BLaER1 treated with 17β-estradiol and CSF1 and Interleukin-3, amounts not matched to agents 10 nM and 100 nM (cell line): ENCODE measurements around the gene PHLDA2.

ENCODE experiments used
- H3K27ac ChIP-seq, 11 experiments: shearing (Covaris generic); formaldehyde crosslinking; 2 replicates each; pipeline ENCODE4 v1.8.1; 2022
- H3K27me3 ChIP-seq, 11 experiments: shearing (Covaris generic); formaldehyde crosslinking; 2 replicates each; pipeline ENCODE4 v1.8.1; 2022
- H3K36me3 ChIP-seq, 11 experiments: shearing (Covaris generic); formaldehyde crosslinking; 2 replicates each; pipeline ENCODE4 v1.8.1; 2022
- H3K4me1 ChIP-seq, 10 experiments: shearing (Covaris generic); formaldehyde crosslinking; 2 replicates each; pipeline ENCODE4 v1.8.1; 2022
- H3K4me2 ChIP-seq, 11 experiments: shearing (Covaris generic); formaldehyde crosslinking; 2 replicates each; pipeline ENCODE4 v1.8.1; 2022
- H3K4me3 ChIP-seq, 10 experiments: shearing (Covaris generic); formaldehyde crosslinking; 2 replicates each; pipeline ENCODE4 v1.8.1; 2022
- H3K9ac ChIP-seq, 11 experiments: shearing (Covaris generic); formaldehyde crosslinking; 2 replicates each; pipeline ENCODE4 v1.8.1; 2022
- H3K9me3 ChIP-seq, 11 experiments: shearing (Covaris generic); formaldehyde crosslinking; replicated peaks in 1 of 11; 2 replicates each; pipeline ENCODE4 v1.8.1; 2022
- H4K20me1 ChIP-seq, 11 experiments: shearing (Covaris generic); formaldehyde crosslinking; 2 replicates each; pipeline ENCODE4 v1.8.1; 2022
- Cebpa-rat ChIP-seq, 11 experiments: shearing (Covaris generic); IDR thresholded peaks; 2 replicates each; pipeline ENCODE4 v1.8.1; 2022

PHLDA2 gene

GRCh38 chr11:2889362-2890273 is 39.6 kb downstream of the PHLDA2 start:
- Histone ChIP-seq H3K9ac (peak overlapping the region in 8 of 11 experiments; percentile 22 to 83 (median 70); a peak in 12 of 22 replicates), H4K20me1 (peaks cover 0 to 35% (median 5%) of the 10 kb centered on the region in 11 experiments; a peak in 10 of 22 replicates), H3K9me3 (no peaks in the 10 kb centered on the region), H3K4me1 (peaks cover 59 to 74% (median 71%) of the 10 kb centered on the region in 10 experiments), H3K4me2 (peak overlapping the region in 10 of 11 experiments; percentile 11 to 98 (median 93); a peak in 17 of 22 replicates), H3K27ac (peak overlapping the region in 3 of 11 experiments; percentile 18 to 94 (median 88); a peak in 4 of 22 replicates), H3K4me3 (no peak overlapping the region), H3K27me3 (peaks cover 0 to 10% (median 8%) of the 10 kb centered on the region in 11 experiments; a peak in 10 of 22 replicates), H3K36me3 (peaks cover 0 to 2% (median 0%) of the 10 kb centered on the region in 11 experiments; a peak in 2 of 22 replicates)
- TF ChIP-seq Cebpa-rat (IDR thresholded peaks at IDR 0.05) = no peak

DNA sequence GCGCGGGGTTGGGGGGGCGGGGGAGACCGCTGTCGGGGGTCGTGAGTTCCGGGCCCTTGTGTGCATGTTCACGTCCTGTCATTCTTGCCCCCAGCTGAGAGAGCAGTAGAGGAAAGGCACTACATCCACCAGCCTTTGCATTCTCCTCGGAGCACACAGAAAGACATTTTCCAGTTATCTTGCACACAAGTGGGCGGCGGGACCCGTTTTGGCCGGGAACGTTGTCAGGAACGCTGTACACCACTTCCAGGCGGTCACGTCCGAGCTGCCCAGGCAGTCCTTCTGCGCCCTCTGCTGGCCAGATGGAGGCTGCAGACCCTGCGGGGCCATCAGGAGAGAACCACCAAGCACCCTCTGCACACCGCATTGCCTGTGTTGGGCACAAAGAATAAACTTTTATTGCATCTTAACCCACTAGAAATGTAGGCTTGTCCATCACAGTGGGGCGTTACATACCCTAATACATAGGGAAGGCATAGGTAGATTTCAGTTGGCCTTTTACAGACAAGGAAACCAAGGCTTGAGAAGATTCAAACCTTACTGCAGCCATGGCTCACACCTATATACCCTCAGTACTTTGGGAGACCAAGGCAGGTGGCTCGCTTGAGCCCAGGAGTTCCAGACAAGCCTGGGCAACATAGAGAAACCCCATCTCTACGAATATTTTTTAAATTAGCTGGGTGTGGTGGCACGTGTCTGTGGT is 40.8 kb downstream of the PHLDA2 start:
- Histone ChIP-seq H3K27ac (no peak overlapping the region), H4K20me1 (peaks cover 0 to 35% (median 6%) of the 10 kb centered on the region in 11 experiments; a peak in 11 of 22 replicates), H3K4me2 (peak overlapping the region in 9 of 11 experiments; percentile 38 to 97 (median 91); a peak in 11 of 22 replicates), H3K9ac (no peak overlapping the region), H3K9me3 (no peaks in the 10 kb centered on the region), H3K4me3 (no peak overlapping the region), H3K27me3 (peaks cover 0 to 22% (median 19%) of the 10 kb centered on the region in 11 experiments; a peak in 19 of 22 replicates), H3K4me1 (peaks cover 59 to 80% (median 76%) of the 10 kb centered on the region in 10 experiments), H3K36me3 (no peaks in the 10 kb centered on the region)
- no peak for TF ChIP-seq Cebpa-rat (IDR thresholded peaks at IDR 0.05)

GRCh38 chr11:2887515-2888195 is 41.6 kb downstream of the PHLDA2 start:
- H3K4me2 ChIP-seq = peak overlapping the region; percentile 40 to 97 (median 92); a peak in 21 of 22 replicates
- H3K36me3 ChIP-seq = no peaks in the 10 kb centered on the region
- H3K4me1 ChIP-seq = peaks cover 60 to 82% (median 77%) of the 10 kb centered on the region in 10 experiments
- H3K9ac ChIP-seq = peak overlapping the region in 2 of 11 experiments; percentile 12 to 18; a peak in 2 of 22 replicates
- no peak overlapping the region for H3K4me3 ChIP-seq
- peaks cover 7 to 29% (median 27%) of the 10 kb centered on the region in 11 experiments for H3K27me3 ChIP-seq
- H4K20me1 ChIP-seq = peaks cover 2 to 40% (median 11%) of the 10 kb centered on the region in 11 experiments; a peak in 13 of 22 replicates
- no peak overlapping the region for H3K27ac ChIP-seq
- no peaks in the 10 kb centered on the region for H3K9me3 ChIP-seq
- TF ChIP-seq Cebpa-rat (IDR thresholded peaks at IDR 0.05) = no peak

DNA sequence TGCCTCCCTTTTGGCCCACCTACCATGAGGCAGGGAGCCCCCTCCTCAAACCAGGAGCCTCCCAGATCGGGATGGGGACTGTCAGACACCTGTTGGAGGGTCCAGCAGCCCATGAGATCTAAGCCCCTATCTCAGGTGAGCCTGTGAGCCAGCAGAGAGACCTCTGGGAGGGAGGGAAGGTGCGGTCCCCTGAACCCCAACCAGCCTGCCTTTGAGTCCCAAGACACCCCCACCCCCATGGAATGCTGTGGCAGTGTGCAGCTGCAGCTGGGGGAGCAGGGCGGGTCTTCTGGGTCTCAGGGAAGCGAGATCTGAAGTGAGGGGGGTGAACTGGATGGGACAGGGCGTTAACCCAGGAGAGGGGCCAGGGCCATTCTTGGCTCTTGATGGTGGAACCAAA is 42.3 kb downstream of the PHLDA2 start:
- H3K4me2 ChIP-seq = peak overlapping the region; percentile 87 to 97 (median 92)
- peaks cover 5 to 42% (median 15%) of the 10 kb centered on the region in 11 experiments; a peak in 13 of 22 replicates for H4K20me1 ChIP-seq
- peak overlapping the region in 1 of 11 experiments; percentile 72; a peak in 2 of 22 replicates for H3K9ac ChIP-seq
- H3K4me1 ChIP-seq = peaks cover 63 to 83% (median 78%) of the 10 kb centered on the region in 10 experiments
- H3K27me3 ChIP-seq = peaks cover 11 to 35% (median 30%) of the 10 kb centered on the region in 11 experiments
- no peaks in the 10 kb centered on the region for H3K36me3 ChIP-seq
- no peak overlapping the region; a peak in 1 of 22 replicates for H3K27ac ChIP-seq
- H3K4me3 ChIP-seq = no peak overlapping the region; a peak in 1 of 20 replicates
- no peaks in the 10 kb centered on the region for H3K9me3 ChIP-seq
- no peak for TF ChIP-seq Cebpa-rat (IDR thresholded peaks at IDR 0.05)

DNA sequence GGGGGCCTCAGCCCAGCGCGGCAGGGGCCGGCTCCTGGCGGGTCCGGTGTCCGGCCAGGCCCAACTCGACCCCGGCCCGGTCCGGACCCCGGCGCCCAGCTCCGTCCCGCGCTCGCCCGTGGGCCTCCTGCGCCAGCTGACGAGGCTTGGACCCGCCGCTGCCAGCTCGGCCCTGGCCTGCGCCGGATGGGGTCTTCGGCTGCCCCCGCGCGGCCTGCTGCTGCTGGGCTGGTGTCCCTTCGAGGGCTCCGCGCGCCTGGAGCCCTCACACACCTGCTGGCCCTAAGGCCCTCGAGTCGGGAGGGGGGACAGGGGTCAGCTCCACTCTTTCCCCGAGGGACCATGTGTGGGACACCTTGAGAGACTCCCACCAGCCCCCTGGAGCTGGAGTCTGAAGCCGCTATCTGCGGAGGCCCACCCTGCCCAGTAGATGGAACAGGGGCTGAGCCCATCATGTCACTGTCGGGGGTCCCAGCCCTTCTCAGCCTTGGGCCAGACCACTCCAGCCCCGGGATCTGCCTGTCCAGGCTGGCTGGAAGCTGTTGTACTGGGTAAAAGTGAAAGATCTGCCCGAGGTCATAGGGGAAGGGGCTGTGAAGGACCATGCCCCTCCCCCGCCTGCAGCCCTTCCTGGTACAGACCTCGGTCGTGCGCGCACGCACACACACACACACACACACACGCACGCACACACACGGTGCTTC is 42.9 kb downstream of the PHLDA2 start:
- no peaks in the 10 kb centered on the region for H3K36me3 ChIP-seq
- H3K27ac ChIP-seq = peak overlapping the region in 10 of 11 experiments; percentile 22 to 72 (median 61); a peak in 16 of 22 replicates
- H3K27me3 ChIP-seq = peaks cover 11 to 41% (median 30%) of the 10 kb centered on the region in 11 experiments
- peak overlapping the region; percentile 34 to 63 (median 52); a peak in 18 of 20 replicates for H3K4me3 ChIP-seq
- H3K4me2 ChIP-seq = peak overlapping the region; percentile 87 to 97 (median 92)
- H3K9me3 ChIP-seq = no peaks in the 10 kb centered on the region
- peaks cover 5 to 47% (median 16%) of the 10 kb centered on the region in 11 experiments; a peak in 13 of 22 replicates for H4K20me1 ChIP-seq
- H3K4me1 ChIP-seq = peaks cover 57 to 83% (median 78%) of the 10 kb centered on the region in 10 experiments
- H3K9ac ChIP-seq = peak overlapping the region; percentile 43 to 73 (median 64); a peak in 18 of 22 replicates
- TF ChIP-seq Cebpa-rat (IDR thresholded peaks at IDR 0.05) = no peak

DNA sequence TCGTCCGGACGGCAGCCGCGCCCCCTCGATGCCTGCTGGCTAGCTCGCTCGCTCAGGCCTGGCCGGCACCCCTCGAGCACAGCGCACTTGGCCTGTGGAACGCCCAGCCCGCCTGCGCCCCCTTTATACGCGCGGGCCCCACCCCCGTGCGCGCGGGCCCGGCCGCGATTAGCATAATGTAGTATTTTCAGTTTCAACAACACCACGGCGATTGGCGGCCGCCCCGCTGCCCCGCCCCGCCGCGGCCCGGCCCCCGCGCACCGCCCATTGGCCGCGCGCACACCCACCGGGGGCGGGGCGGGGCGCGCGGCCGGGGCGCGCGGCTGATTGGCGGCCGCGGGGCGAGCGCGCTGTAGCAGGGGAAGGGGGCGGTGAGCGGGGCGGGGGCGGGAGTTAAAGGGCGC is 43.5 kb downstream of the PHLDA2 start, which contains the start of gene CDKN1C:
Gene CDKN1C, minus strand, starts transcription at position 98 of the 404 bp plus-strand sequence. CDS start 319 bp downstream, outside the sequence.
- Histone ChIP-seq H3K27me3 (peaks cover 11 to 41% (median 30%) of the 10 kb centered on the region in 11 experiments), H3K4me2 (peak within 1 kb of the TSS; percentile 91 to 100 (median 99)), H3K9ac (peak within 1 kb of the TSS; percentile 72 to 96 (median 83)), H3K9me3 (no peaks in the 10 kb centered on the region), H3K4me3 (peak within 1 kb of the TSS; percentile 71 to 88 (median 78)), H3K4me1 (peaks cover 51 to 83% (median 76%) of the 10 kb centered on the region in 10 experiments), H3K27ac (peak within 1 kb of the TSS; percentile 62 to 92 (median 76); a peak in 21 of 22 replicates), H3K36me3 (no peaks in the 10 kb centered on the region), H4K20me1 (peaks cover 5 to 50% (median 16%) of the 10 kb centered on the region in 11 experiments; a peak in 13 of 22 replicates)
- TF ChIP-seq Cebpa-rat (IDR thresholded peaks at IDR 0.05) = no peak

DNA sequence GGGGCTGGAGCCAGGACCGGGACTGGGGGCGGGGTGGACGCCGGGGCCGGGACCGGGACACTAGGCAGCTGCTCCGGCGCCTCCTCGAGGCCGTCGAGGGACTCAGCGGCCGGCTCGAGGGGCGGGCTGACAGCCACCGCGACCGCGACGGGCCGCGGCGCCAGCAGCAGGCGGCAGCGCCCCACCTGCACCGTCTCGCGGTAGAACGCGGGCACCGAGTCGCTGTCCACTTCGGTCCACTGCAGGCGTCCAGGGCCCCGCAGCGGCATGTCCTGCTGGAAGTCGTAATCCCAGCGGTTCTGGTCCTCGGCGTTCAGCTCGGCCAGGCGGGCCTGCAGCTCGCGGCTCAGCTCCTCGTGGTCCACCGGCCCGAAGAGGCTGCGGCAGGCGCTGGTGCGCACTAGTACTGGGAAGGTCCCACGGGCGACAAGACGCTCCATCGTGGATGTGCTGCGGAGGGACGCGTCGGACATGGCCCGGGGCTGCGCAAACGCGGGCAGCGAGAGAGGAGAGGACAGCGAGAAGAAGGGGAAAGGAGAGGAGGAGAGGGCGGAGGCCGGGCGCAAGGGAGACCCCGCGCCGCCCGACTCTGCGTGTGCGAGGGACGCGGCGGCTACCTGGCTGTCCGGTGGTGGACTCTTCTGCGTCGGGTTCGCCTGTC is 44.1 kb downstream of the PHLDA2 start:
- H3K27ac ChIP-seq = peak overlapping the region in 9 of 11 experiments; percentile 24 to 90 (median 72); a peak in 17 of 22 replicates

More for the DNA sequence above, 44.1 kb downstream of the PHLDA2 start:
- no peaks in the 10 kb centered on the region for H3K9me3 ChIP-seq
- no peak for TF ChIP-seq Cebpa-rat (IDR thresholded peaks at IDR 0.05)
- peak overlapping the region; percentile 50 to 96 (median 83) for H3K9ac ChIP-seq
- H3K4me2 ChIP-seq = peak overlapping the region; percentile 91 to 100 (median 99)
- H3K27me3 ChIP-seq = peaks cover 11 to 41% (median 30%) of the 10 kb centered on the region in 11 experiments
- H3K4me3 ChIP-seq = peak overlapping the region; percentile 71 to 88 (median 78)
- H4K20me1 ChIP-seq = peaks cover 5 to 51% (median 16%) of the 10 kb centered on the region in 11 experiments; a peak in 13 of 22 replicates
- no peaks in the 10 kb centered on the region for H3K36me3 ChIP-seq
- peaks cover 46 to 81% (median 71%) of the 10 kb centered on the region in 10 experiments for H3K4me1 ChIP-seq
